ENCODE data around the gene PHF12.

DNA sequence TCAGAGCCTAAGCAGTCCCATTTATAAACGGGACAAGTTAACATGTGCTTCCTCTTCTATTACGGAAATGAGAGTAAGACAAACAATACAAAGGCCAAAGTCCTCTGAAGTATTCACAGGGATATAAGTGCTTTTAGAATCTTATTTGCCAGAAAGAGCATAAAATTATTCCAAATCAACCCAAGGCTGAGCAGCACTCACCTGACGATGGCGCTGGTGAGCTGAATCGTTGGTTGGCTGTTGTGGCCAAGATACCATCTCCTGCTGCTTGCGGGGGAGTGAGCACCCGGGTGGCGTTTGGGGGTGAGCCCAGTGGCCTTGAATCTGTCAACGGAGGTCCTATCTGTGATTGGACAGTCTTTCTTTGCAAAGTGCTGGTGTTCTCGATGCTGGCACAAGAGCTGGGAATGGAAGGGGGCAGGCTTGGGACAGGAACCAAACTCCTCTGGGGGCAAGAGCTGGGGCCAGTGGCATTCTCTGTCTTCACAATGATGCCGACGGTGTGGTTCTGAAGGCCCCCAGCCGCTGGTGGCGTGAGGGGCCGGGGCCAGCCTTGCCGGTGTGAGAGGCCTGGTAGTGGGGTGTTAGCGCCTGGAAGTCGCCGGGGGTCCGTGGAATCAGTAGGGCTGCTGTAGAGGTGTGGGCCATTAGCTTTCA is 38.9 kb downstream of the PHF12 start:
- TF ChIP-seq, protein P1, sequence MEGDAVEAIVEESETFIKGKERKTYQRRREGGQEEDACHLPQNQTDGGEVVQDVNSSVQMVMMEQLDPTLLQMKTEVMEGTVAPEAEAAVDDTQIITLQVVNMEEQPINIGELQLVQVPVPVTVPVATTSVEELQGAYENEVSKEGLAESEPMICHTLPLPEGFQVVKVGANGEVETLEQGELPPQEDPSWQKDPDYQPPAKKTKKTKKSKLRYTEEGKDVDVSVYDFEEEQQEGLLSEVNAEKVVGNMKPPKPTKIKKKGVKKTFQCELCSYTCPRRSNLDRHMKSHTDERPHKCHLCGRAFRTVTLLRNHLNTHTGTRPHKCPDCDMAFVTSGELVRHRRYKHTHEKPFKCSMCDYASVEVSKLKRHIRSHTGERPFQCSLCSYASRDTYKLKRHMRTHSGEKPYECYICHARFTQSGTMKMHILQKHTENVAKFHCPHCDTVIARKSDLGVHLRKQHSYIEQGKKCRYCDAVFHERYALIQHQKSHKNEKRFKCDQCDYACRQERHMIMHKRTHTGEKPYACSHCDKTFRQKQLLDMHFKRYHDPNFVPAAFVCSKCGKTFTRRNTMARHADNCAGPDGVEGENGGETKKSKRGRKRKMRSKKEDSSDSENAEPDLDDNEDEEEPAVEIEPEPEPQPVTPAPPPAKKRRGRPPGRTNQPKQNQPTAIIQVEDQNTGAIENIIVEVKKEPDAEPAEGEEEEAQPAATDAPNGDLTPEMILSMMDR (IDR thresholded peaks at IDR 0.05): no peak
- TF ChIP-seq POLR2A (IDR thresholded peaks at IDR 0.05) (no peak), POLR2AphosphoS5 (IDR thresholded peaks at IDR 0.05) (no peak)

Measured in sigmoid colon (tissue), 4 donors.